PC-3 (cell line): ENCODE results near the gene NPHS2. TPM values are rescaled to one million over a fixed set of nuclear protein-coding genes. Genes with fewer than 3 reads are reported as not detected.
A peak's percentile ranks its signal among the peaks of the same experiment; 100 is the strongest.

Experiments used
- ATAC-seq: fragments of 200-7000 bp; cut with Tn5 transposase; 2 replicates; pipeline ENCODE4 v1.9.1; 2020; ENCODE audit warnings: mild to moderate bottlenecking, moderate library complexity
- BruUV-seq: library from RNA; stranded (reverse); fragments of 400-500 nt; replicated peaks from 2 replicates; lab custom pipeline; 2021; lab: Mats Ljungman, UMichigan
- CTCF ChIA-PET: fragments of 300-600 bp; sonication (Branson Sonifier 250); formaldehyde crosslinking; loops from one replicate; lab custom pipeline; 2022; ENCODE audit warnings: antibody characterized with exemption; lab: Charles Lee
- POLR2A ChIA-PET: fragments of 300-600 bp; sonication (Branson Sonifier 250); formaldehyde crosslinking; loops from one replicate; lab custom pipeline; 2022; ENCODE audit warnings: antibody characterized with exemption; ENCODE audit not compliant: unreplicated experiment; lab: Charles Lee
- DNase-seq: peaks from one replicate; pipeline ENCODE4 v3.0.0-alpha.2; 2015
- H2AFZ ChIP-seq: fragments of 300-600 bp; sonication (generic); 2 replicates; pipeline ENCODE4 v1.6.0; 2016; ENCODE audit warnings: antibody characterized with exemption, low read length
- H3F3A ChIP-seq: fragments of 300-600 bp; sonication (generic); one replicate; pipeline ENCODE4 v1.6.0; 2017; ENCODE audit warnings: antibody characterized with exemption, low read length, control low read depth, mild to moderate bottlenecking; ENCODE audit not compliant: unreplicated experiment
- H3K27ac ChIP-seq: fragments of 300-600 bp; sonication (generic); 2 replicates; pipeline ENCODE4 v1.5.1; 2016; ENCODE audit warnings: mild to moderate bottlenecking, low read length
- H3K27me3 ChIP-seq: fragments of 300-600 bp; sonication (generic); 2 replicates; pipeline ENCODE4 v1.6.1; 2016; ENCODE audit warnings: low read length, mixed read lengths
- H3K36me3 ChIP-seq: fragments of 300-600 bp; sonication (generic); 2 replicates; pipeline ENCODE4 v1.6.1; 2016; ENCODE audit warnings: low read depth, mixed run types, low read length, mixed read lengths
- H3K4me1 ChIP-seq: fragments of 300-600 bp; sonication (generic); 2 replicates; pipeline ENCODE4 v1.5.1; 2016; ENCODE audit warnings: low read length; ENCODE audit not compliant: insufficient read depth
- H3K4me2 ChIP-seq: fragments of 300-600 bp; sonication (generic); 2 replicates; pipeline ENCODE4 v1.6.0; 2016; ENCODE audit warnings: low read length
- H3K4me3 ChIP-seq: fragments of 300-600 bp; sonication (generic); 2 replicates; pipeline ENCODE4 v1.5.1; 2016; ENCODE audit warnings: mild to moderate bottlenecking, low read length, mixed read lengths
- H3K79me2 ChIP-seq: fragments of 300-600 bp; sonication (generic); 2 replicates; pipeline ENCODE4 v1.6.1; 2017; ENCODE audit warnings: low read length, mixed read lengths
- H3K9ac ChIP-seq: fragments of 300-600 bp; sonication (generic); 2 replicates; pipeline ENCODE4 v1.6.0; 2016; ENCODE audit warnings: mild to moderate bottlenecking, low read length
- H3K9me2 ChIP-seq: fragments of 300-600 bp; sonication (generic); replicated peaks from 2 replicates; pipeline ENCODE4 v1.6.1; 2016; ENCODE audit warnings: mixed run types, low read length, mixed read lengths
- H3K9me3 ChIP-seq: fragments of 300-600 bp; sonication (generic); 2 replicates; pipeline ENCODE4 v1.6.1; 2016; ENCODE audit warnings: low read length, mixed read lengths
- H4K20me1 ChIP-seq: fragments of 300-600 bp; sonication (generic); 2 replicates; pipeline ENCODE4 v1.6.1; 2016; ENCODE audit warnings: low read length, mixed read lengths
- EZH2 ChIP-seq: fragments of 300-600 bp; sonication (generic); IDR thresholded peaks from one replicate; pipeline ENCODE4 v1.6.1; 2017; ENCODE audit warnings: antibody characterized with exemption, mild to moderate bottlenecking, low read length; ENCODE audit not compliant: unreplicated experiment
- EZH2phosphoT487 ChIP-seq: fragments of 300-600 bp; sonication (generic); IDR thresholded peaks from 2 replicates; pipeline ENCODE4 v1.6.1; 2018; ENCODE audit warnings: mild to moderate bottlenecking, antibody characterized with exemption, low read length, borderline replicate concordance
- intact Hi-C: fragments of 100-400 bp; cut with micrococcal nuclease; formaldehyde crosslinking; loops from 2 replicates; pipeline ENCODE4 v1.9.0; 2023
- total RNA-seq: library from RNA; depleted of rRNA; stranded (reverse); fragments of >200 nt; gene quantifications from 2 replicates; pipeline ENCODE4 v1.2.3, GENCODE V29; 2014
- TF ChIP-seq, protein P1 (sequence below): fragments of 300-600 bp; sonication (generic); conservative IDR thresholded peaks from 2 replicates; pipeline ENCODE4 v1.5.1; 2017; ENCODE audit warnings: antibody characterized with exemption, low read depth, mild to moderate bottlenecking, low read length

Gene NPHS2
- total RNA-seq, 1 experiment from 2014 or later, result not detected

DNA sequence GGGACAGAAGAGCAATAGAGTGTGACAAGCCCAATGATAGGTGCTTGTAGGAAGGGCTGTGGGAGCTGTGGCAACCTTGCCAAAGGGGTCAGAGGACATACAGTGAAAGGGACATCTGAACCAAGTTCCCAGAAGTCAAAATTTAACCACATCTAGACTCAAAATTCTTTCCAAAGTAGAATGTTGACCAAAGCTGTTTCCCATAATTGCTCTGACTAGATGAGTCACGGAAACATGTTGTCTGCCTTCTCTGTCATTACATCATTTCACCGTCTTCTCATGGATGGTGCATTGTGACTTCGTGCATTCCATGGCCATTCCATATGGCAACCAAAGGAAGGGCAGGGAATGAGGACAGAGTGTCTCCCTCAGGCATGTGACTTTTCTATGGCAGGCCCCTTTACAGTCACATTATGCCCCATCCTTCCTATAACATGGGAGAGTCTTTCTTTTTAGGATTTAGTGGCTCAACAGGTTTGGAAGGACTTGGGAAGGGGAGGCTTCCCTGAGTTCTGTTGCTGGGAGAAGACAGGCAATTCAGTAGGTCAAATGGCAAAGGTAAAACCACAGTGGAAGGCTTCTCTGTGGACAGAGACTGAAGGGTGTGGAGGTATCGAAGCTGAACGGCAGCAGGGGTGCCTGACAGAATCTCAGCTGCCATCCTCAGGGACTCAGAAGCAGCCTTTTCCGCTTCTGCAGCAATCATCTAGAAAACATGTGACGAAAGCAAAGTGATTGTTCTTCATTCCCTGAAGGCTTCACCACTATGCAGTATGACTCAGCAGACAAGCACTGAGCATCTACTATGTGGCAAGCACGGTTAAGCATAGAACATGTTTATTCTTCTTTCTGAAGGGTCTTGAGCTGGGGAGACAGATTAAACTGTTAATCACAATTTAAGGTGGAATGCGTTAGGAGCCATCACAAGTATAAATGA, 24.7 kb downstream of the NPHS2 start:
- ATAC-seq, result no peak
- BruUV-seq, result no TSS peak
- Histone ChIP-seq H3F3A (no peaks in the 10 kb centered on the region), H2AFZ (no peak overlapping the region), H3K9ac (no peak overlapping the region), H4K20me1 (no peaks in the 10 kb centered on the region), H3K27me3 (peaks cover 11% of the 10 kb centered on the region), H3K4me3 (no peak overlapping the region), H3K9me2 (no peaks in the 10 kb centered on the region), H3K27ac (no peak overlapping the region), H3K4me2 (no peak overlapping the region), H3K9me3 (no peaks in the 10 kb centered on the region), H3K4me1 (no peaks in the 10 kb centered on the region), H3K79me2 (no peaks in the 10 kb centered on the region), H3K36me3 (no peaks in the 10 kb centered on the region)
- intact Hi-C loops, result no loop called here
- ChIA-PET CTCF (no interaction called here), POLR2A (no interaction called here)
- TF ChIP-seq EZH2, result no peak
- DNase-seq, result peak; percentile 23

DNA sequence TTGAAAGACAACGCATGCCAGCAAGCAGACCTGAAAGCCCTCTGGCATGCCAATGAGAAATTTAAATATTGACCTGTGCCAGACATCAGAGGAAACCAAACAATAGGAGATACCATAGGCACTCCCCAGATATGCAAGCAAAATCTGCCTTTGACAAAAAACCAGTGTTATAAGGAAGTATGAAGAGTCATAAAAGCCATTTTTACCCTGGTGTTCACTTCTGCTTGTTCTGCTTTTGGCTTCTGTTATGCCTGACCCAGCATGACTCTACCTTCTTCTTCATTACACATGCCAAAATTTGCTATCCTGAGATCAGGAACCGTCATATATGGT, 26.4 kb downstream of the NPHS2 start:
- CTCF ChIA-PET, result no interaction called here
- BruUV-seq, result no TSS peak

DNA sequence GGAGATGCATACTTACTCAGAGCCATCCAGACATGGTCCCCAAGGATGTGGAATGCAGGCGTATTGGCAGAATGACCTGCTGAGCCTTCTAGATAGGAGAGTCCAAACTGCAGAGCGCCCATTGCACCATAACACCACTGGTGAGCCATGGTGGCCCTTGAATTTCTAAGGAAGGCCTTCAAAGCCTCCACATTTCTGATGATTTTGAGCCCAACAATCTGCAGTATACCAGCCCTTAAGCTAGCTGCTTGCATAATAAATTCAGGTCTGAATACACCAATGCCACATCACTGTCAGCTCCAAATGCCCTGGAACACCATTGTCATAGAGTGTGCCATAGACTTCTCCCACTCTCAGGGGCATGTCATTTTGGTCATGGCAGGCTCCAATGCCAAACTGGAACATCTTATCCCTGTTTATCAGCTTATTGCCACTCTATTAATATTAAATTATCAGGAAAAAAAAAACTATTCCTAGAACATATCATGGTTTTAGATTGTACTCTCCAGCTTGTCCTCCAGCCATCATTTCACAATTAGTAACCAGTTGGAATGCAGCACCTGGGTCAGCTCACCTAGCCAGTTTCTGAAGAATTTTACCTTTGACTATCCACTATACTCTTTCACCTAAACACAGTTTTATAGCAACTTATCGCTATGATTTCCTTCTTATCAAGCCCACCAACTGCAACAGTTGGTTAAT, 26.9 kb downstream of the NPHS2 start:
- Histone ChIP-seq H3K4me1 (no peaks in the 10 kb centered on the region), H3K36me3 (no peaks in the 10 kb centered on the region), H3K4me2 (no peak overlapping the region), H3K27ac (no peak overlapping the region), H3K9ac (no peak overlapping the region), H3K79me2 (no peaks in the 10 kb centered on the region), H3K4me3 (no peak overlapping the region), H3K9me2 (no peaks in the 10 kb centered on the region), H3F3A (no peaks in the 10 kb centered on the region), H3K27me3 (peaks cover 11% of the 10 kb centered on the region), H2AFZ (no peak overlapping the region), H3K9me3 (no peaks in the 10 kb centered on the region), H4K20me1 (no peaks in the 10 kb centered on the region)
- BruUV-seq, result no TSS peak
- intact Hi-C loops, result no loop called here
- POLR2A ChIA-PET, result no interaction called here
- CTCF ChIA-PET, result no interaction called here
- ATAC-seq (no peak), DNase-seq (no peak)
- TF ChIP-seq EZH2phosphoT487 (no peak), EZH2 (no peak)
- TF ChIP-seq, protein P1, sequence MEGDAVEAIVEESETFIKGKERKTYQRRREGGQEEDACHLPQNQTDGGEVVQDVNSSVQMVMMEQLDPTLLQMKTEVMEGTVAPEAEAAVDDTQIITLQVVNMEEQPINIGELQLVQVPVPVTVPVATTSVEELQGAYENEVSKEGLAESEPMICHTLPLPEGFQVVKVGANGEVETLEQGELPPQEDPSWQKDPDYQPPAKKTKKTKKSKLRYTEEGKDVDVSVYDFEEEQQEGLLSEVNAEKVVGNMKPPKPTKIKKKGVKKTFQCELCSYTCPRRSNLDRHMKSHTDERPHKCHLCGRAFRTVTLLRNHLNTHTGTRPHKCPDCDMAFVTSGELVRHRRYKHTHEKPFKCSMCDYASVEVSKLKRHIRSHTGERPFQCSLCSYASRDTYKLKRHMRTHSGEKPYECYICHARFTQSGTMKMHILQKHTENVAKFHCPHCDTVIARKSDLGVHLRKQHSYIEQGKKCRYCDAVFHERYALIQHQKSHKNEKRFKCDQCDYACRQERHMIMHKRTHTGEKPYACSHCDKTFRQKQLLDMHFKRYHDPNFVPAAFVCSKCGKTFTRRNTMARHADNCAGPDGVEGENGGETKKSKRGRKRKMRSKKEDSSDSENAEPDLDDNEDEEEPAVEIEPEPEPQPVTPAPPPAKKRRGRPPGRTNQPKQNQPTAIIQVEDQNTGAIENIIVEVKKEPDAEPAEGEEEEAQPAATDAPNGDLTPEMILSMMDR, result no peak

More for the DNA sequence above, 26.4 kb downstream of the NPHS2 start:
- no peaks in the 10 kb centered on the region for H3K9me2 ChIP-seq
- no peak overlapping the region for H3K9ac ChIP-seq
- no peak overlapping the region for H2AFZ ChIP-seq
- no peak overlapping the region for H3K4me3 ChIP-seq
- peaks cover 11% of the 10 kb centered on the region for H3K27me3 ChIP-seq
- H3K27ac ChIP-seq, result no peak overlapping the region
- H4K20me1 ChIP-seq, result no peaks in the 10 kb centered on the region
- H3K36me3 ChIP-seq, result no peaks in the 10 kb centered on the region
- no peaks in the 10 kb centered on the region for H3K9me3 ChIP-seq
- no peak overlapping the region for H3K4me2 ChIP-seq
- POLR2A ChIA-PET, result no interaction called here
- intact Hi-C loops, result no loop called here
- ATAC-seq (no peak), DNase-seq (no peak)
- no peaks in the 10 kb centered on the region for H3K79me2 ChIP-seq
- H3K4me1 ChIP-seq, result no peaks in the 10 kb centered on the region
- TF ChIP-seq EZH2phosphoT487, result no peak
- TF ChIP-seq EZH2, result no peak
- TF ChIP-seq, protein P1, result no peak
- H3F3A ChIP-seq, result no peaks in the 10 kb centered on the region
